Liver (tissue), 9 donors: ENCODE data around the gene LHFPL2. TPM values are rescaled to one million over a fixed set of nuclear protein-coding genes. Genes with fewer than 3 reads are reported as not detected.

Experiments
- DNase-seq: peaks from one replicate; pipeline ENCODE4 v3.0.0-alpha.2; 2017; ENCODE audit warnings: low spot score
- H3K27ac ChIP-seq, 2 donors: one replicate each; pipeline ENCODE4 v1.7.0; 2013; ENCODE audit warnings: inconsistent platforms in 2 of 2, low read length in 2 of 2, control low read depth in 1 of 2, low read depth in 1 of 2, mild to moderate bottlenecking in 1 of 2
- H3K27me3 ChIP-seq, 4 donors: one replicate each; pipeline versions ENCODE4 v1.6.1 to v1.7.0; 2013; ENCODE audit warnings: low read length in 3 of 4, inconsistent platforms in 1 of 4, mild to moderate bottlenecking in 1 of 4, moderate library complexity in 1 of 4; ENCODE audit not compliant: control insufficient read depth in 4 of 4, insufficient read depth in 4 of 4
- H3K36me3 ChIP-seq, 4 donors: one replicate each; pipeline versions ENCODE4 v1.6.1 to v1.7.0; 2013; ENCODE audit warnings: low read length in 3 of 4, mild to moderate bottlenecking in 3 of 4, low read depth in 1 of 4, moderate library complexity in 1 of 4; ENCODE audit not compliant: control insufficient read depth in 4 of 4, insufficient read depth in 3 of 4
- H3K4me1 ChIP-seq, 4 donors: one replicate each; pipeline versions ENCODE4 v1.6.1 to v1.7.0; 2013; ENCODE audit warnings: low read length in 3 of 4, mild to moderate bottlenecking in 3 of 4, moderate library complexity in 1 of 4; ENCODE audit not compliant: control insufficient read depth in 4 of 4, insufficient read depth in 4 of 4
- H3K4me3 ChIP-seq, 3 donors: one replicate each; pipeline versions ENCODE4 v1.6.1 to v1.7.0; 2013; ENCODE audit warnings: low read length in 3 of 3, control low read depth in 1 of 3, low read depth in 1 of 3, mild to moderate bottlenecking in 1 of 3
- H3K9ac ChIP-seq, 2 donors: one replicate each; pipeline ENCODE4 v1.7.0; 2013; ENCODE audit warnings: low read length in 2 of 2, mild to moderate bottlenecking in 2 of 2, moderate library complexity in 2 of 2, control low read depth in 1 of 2, low read depth in 1 of 2
- H3K9me3 ChIP-seq, 4 donors: one replicate each; pipeline versions ENCODE4 v1.6.1 to v1.7.0; 2013; ENCODE audit warnings: low read length in 3 of 4; ENCODE audit not compliant: control insufficient read depth in 4 of 4
- EGR1 ChIP-seq, 2 donors: IDR thresholded peaks; 2 replicates each; pipeline ENCODE4 v1.6.1; 2016 to 2018; ENCODE audit warnings: antibody characterized with exemption in 2 of 2, low read depth in 2 of 2
- FOXA1 ChIP-seq: IDR thresholded peaks from 2 replicates; pipeline ENCODE4 v1.6.1; 2016; ENCODE audit warnings: antibody characterized with exemption
- FOXA2 ChIP-seq: IDR thresholded peaks from 2 replicates; pipeline ENCODE4 v1.6.1; 2016; ENCODE audit warnings: antibody characterized with exemption
- GABPA ChIP-seq, 2 donors: IDR thresholded peaks in 1 of 2; conservative IDR thresholded peaks in 1 of 2; 2 replicates each; pipeline ENCODE4 v1.6.1; 2016; ENCODE audit warnings: antibody characterized with exemption in 2 of 2, mild to moderate bottlenecking in 1 of 2, moderate library complexity in 1 of 2
- HNF4A ChIP-seq, 2 donors: conservative IDR thresholded peaks; 2 replicates each; pipeline ENCODE4 v1.6.1; 2016; ENCODE audit warnings: antibody characterized with exemption in 2 of 2, mild to moderate bottlenecking in 2 of 2
- HNF4G ChIP-seq: IDR thresholded peaks from 2 replicates; pipeline ENCODE4 v1.6.1; 2016; ENCODE audit warnings: antibody characterized with exemption
- NR2F2 ChIP-seq: IDR thresholded peaks from 2 replicates; pipeline ENCODE4 v1.6.1; 2016; ENCODE audit warnings: antibody characterized with exemption
- RAD21 ChIP-seq, 2 donors: IDR thresholded peaks; 2 replicates each; pipeline ENCODE4 v1.6.1; 2016; ENCODE audit warnings: antibody characterized with exemption in 2 of 2, mild to moderate bottlenecking in 2 of 2
- RXRA ChIP-seq, 2 donors: IDR thresholded peaks; 2 replicates each; pipeline ENCODE4 v1.6.1; 2017 to 2018; ENCODE audit warnings: antibody characterized with exemption in 2 of 2, mild to moderate bottlenecking in 1 of 2
- SP1 ChIP-seq: IDR thresholded peaks from 2 replicates; pipeline ENCODE4 v1.6.1; 2018; ENCODE audit warnings: antibody characterized with exemption, mild to moderate bottlenecking
- TAF1 ChIP-seq: conservative IDR thresholded peaks from 2 replicates; pipeline ENCODE4 v1.6.1; 2016; ENCODE audit warnings: antibody characterized with exemption, mild to moderate bottlenecking
- YY1 ChIP-seq: IDR thresholded peaks from 2 replicates; pipeline ENCODE4 v1.6.1; 2016; ENCODE audit warnings: antibody characterized with exemption, mild to moderate bottlenecking
- whole genome bisulfite sequencing: extraction: QIAGEN DNeasy Blood & Tissue Kit; methylation state at CpG from one replicate; pipeline ENCODE4 v1.1.7; 2013; 5-methylcytosine and 5-hydroxymethylcytosine counted together
- polyA plus RNA-seq, 2 donors: library from polyadenylated mRNA; stranded (reverse) in 1 of 2; unstranded in 1 of 2; fragments of 200-250 nt in 1 of 2; fragments of >200 nt in 1 of 2; fragmentation: Nextera tagmentation in 1 of 2; extraction: Ambion mirVana in 1 of 2; gene quantifications; one replicate each; pipeline versions ENCODE4 v1.2.1 to v1.2.3, GENCODE V29; 2013 to 2015
- total RNA-seq, 2 donors: library from RNA; depleted of rRNA; stranded (reverse); fragments of >200 nt; gene quantifications; one replicate each; pipeline ENCODE4 v1.2.3, GENCODE V29; 2014
- TF ChIP-seq, protein P1 (sequence below): fragments of 150-350 bp; IDR thresholded peaks from 2 replicates; pipeline ENCODE4 v1.5.1; 2017; ENCODE audit warnings: improper control_type of control experiment, low read depth, low read length; ENCODE audit not compliant: missing input control
- TF ChIP-seq, protein P2 (sequence below): IDR thresholded peaks from 2 replicates; pipeline ENCODE4 v1.6.1; 2016; ENCODE audit warnings: antibody characterized with exemption
- TF ChIP-seq, protein P3 (sequence below): IDR thresholded peaks from 2 replicates; pipeline ENCODE4 v1.6.1; 2016; ENCODE audit warnings: antibody characterized with exemption
- TF ChIP-seq, protein P4 (sequence below): IDR thresholded peaks from 2 replicates; pipeline ENCODE4 v1.6.1; 2016; ENCODE audit warnings: antibody characterized with exemption, mild to moderate bottlenecking
- TF ChIP-seq, protein P5 (sequence below): IDR thresholded peaks from 2 replicates; pipeline ENCODE4 v1.6.1; 2016; ENCODE audit warnings: antibody characterized with exemption
- donor health status: healthy.
- donor health status: healthy.
- donor health status: healthy.
- donor health status: healthy.
- donor health status: healthy.

The LHFPL2 gene
- total and polyA plus RNA-seq, 4 donors = 1.6 to 9.4 (median 5.6) TPM

DNA sequence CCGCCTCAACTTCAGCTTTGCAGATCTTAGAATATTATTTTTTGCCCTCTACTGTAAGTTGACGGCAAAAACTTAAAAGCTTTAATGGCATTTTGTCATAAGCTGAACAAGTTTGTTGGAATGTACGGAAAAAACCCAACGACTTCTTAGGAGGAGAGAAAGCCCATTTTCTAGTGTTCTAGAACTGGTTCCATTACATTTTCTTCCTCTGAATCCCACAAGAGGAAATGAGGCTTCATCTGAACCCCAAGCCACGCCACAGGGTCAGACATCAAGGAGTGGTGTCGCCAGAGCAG, 113.7 kb downstream of the LHFPL2 start (continued):
- TF ChIP-seq, protein P1, sequence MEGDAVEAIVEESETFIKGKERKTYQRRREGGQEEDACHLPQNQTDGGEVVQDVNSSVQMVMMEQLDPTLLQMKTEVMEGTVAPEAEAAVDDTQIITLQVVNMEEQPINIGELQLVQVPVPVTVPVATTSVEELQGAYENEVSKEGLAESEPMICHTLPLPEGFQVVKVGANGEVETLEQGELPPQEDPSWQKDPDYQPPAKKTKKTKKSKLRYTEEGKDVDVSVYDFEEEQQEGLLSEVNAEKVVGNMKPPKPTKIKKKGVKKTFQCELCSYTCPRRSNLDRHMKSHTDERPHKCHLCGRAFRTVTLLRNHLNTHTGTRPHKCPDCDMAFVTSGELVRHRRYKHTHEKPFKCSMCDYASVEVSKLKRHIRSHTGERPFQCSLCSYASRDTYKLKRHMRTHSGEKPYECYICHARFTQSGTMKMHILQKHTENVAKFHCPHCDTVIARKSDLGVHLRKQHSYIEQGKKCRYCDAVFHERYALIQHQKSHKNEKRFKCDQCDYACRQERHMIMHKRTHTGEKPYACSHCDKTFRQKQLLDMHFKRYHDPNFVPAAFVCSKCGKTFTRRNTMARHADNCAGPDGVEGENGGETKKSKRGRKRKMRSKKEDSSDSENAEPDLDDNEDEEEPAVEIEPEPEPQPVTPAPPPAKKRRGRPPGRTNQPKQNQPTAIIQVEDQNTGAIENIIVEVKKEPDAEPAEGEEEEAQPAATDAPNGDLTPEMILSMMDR = no peak
- no peak for TF ChIP-seq GABPA (IDR thresholded peaks at IDR 0.05 in 1 of 2, conservative IDR thresholded peaks at IDR 0.05 in 1 of 2)
- TF ChIP-seq, protein P2, sequence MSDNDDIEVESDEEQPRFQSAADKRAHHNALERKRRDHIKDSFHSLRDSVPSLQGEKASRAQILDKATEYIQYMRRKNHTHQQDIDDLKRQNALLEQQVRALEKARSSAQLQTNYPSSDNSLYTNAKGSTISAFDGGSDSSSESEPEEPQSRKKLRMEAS = no peak
- no peak for TF ChIP-seq NR2F2
- no peak for TF ChIP-seq HNF4G
- no peak for TF ChIP-seq SP1
- no peak for TF ChIP-seq EGR1 (IDR thresholded peaks at IDR 0.05; ENCODE audit: low read depth in 2 of 2)
- no peak for TF ChIP-seq FOXA1
- no peak for TF ChIP-seq TAF1
- no peak for TF ChIP-seq RXRA (IDR thresholded peaks at IDR 0.05)
- TF ChIP-seq RAD21 (IDR thresholded peaks at IDR 0.05) = no peak
- TF ChIP-seq, protein P3, sequence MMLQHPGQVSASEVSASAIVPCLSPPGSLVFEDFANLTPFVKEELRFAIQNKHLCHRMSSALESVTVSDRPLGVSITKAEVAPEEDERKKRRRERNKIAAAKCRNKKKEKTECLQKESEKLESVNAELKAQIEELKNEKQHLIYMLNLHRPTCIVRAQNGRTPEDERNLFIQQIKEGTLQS = no peak
- no peak for TF ChIP-seq FOXA2

DNA sequence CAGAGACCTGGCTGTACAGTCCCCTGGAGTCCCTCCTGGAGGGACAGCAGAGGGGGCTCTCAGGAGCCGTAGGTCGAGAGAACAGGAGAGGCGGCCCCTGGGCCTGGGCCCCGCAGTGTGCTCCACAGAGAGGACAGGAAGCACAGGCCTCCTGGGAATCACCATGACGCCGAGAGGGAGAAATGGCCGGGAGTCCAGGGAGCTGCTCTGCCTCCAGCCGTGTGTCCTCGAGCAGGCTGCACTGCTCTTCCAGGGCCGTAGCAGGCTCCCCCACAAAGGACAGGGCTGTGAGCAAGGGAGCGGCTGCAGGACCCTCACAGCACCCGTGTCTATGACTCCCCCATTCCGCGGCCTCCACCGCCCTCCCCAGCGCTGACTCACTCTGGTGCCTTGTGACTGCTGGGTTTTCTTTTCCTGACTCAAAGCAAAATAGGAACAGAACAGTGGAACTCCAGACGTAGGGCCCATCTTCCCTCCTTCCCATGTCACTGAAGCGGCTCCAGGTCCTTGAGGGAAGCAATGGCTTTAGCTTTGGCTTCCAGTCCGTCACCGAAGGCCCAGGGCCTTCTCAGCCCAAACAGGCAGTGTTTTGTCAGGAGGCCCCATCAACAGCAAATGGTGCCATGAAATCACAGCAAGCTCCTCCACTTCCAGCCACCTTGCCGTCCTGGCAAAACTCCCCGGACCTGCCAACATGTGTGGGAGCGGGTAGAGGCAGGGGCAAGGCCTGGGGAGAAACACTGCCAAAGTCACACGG, 114.2 kb downstream of the LHFPL2 start:
- H3K4me1 ChIP-seq = no peaks in the 10 kb centered on the region
- no peaks in the 10 kb centered on the region for H3K36me3 ChIP-seq
- H3K4me3 ChIP-seq = no peak overlapping the region
- no peak overlapping the region for H3K27ac ChIP-seq
- H3K9ac ChIP-seq = no peak overlapping the region
- WGBS = 90% methylated on average over 24 of the region's 24 CpGs
- no peaks in the 10 kb centered on the region for H3K27me3 ChIP-seq
- no peaks in the 10 kb centered on the region for H3K9me3 ChIP-seq
- DNase-seq = no peak
- TF ChIP-seq, protein P4, sequence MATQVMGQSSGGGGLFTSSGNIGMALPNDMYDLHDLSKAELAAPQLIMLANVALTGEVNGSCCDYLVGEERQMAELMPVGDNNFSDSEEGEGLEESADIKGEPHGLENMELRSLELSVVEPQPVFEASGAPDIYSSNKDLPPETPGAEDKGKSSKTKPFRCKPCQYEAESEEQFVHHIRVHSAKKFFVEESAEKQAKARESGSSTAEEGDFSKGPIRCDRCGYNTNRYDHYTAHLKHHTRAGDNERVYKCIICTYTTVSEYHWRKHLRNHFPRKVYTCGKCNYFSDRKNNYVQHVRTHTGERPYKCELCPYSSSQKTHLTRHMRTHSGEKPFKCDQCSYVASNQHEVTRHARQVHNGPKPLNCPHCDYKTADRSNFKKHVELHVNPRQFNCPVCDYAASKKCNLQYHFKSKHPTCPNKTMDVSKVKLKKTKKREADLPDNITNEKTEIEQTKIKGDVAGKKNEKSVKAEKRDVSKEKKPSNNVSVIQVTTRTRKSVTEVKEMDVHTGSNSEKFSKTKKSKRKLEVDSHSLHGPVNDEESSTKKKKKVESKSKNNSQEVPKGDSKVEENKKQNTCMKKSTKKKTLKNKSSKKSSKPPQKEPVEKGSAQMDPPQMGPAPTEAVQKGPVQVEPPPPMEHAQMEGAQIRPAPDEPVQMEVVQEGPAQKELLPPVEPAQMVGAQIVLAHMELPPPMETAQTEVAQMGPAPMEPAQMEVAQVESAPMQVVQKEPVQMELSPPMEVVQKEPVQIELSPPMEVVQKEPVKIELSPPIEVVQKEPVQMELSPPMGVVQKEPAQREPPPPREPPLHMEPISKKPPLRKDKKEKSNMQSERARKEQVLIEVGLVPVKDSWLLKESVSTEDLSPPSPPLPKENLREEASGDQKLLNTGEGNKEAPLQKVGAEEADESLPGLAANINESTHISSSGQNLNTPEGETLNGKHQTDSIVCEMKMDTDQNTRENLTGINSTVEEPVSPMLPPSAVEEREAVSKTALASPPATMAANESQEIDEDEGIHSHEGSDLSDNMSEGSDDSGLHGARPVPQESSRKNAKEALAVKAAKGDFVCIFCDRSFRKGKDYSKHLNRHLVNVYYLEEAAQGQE = no peak
- TF ChIP-seq HNF4G (no peak), FOXA2 (no peak), HNF4A (conservative IDR thresholded peaks at IDR 0.05) (no peak)

GRCh38 chr5:78533356-78533755, 115.2 kb downstream of the LHFPL2 start:
- no peaks in the 10 kb centered on the region for H3K9me3 ChIP-seq
- peaks cover 0 to 2% (median 0%) of the 10 kb centered on the region in 4 donors for H3K27me3 ChIP-seq
- H3K27ac ChIP-seq = no peak overlapping the region
- H3K9ac ChIP-seq = no peak overlapping the region
- no peak overlapping the region for H3K4me3 ChIP-seq
- H3K4me1 ChIP-seq = no peaks in the 10 kb centered on the region
- H3K36me3 ChIP-seq = no peaks in the 10 kb centered on the region
- WGBS = 76% methylated on average over 3 of the region's 3 CpGs
- DNase-seq = no peak
- TF ChIP-seq YY1 (no peak), RXRA (IDR thresholded peaks at IDR 0.05) (no peak), HNF4A (conservative IDR thresholded peaks at IDR 0.05) (no peak), RAD21 (IDR thresholded peaks at IDR 0.05) (peak; percentile 44 to 67)
- TF ChIP-seq, protein P5, sequence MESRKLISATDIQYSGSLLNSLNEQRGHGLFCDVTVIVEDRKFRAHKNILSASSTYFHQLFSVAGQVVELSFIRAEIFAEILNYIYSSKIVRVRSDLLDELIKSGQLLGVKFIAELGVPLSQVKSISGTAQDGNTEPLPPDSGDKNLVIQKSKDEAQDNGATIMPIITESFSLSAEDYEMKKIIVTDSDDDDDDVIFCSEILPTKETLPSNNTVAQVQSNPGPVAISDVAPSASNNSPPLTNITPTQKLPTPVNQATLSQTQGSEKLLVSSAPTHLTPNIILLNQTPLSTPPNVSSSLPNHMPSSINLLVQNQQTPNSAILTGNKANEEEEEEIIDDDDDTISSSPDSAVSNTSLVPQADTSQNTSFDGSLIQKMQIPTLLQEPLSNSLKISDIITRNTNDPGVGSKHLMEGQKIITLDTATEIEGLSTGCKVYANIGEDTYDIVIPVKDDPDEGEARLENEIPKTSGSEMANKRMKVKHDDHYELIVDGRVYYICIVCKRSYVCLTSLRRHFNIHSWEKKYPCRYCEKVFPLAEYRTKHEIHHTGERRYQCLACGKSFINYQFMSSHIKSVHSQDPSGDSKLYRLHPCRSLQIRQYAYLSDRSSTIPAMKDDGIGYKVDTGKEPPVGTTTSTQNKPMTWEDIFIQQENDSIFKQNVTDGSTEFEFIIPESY = no peak
- TF ChIP-seq, protein P3 = no peak
- TF ChIP-seq, protein P4 = no peak
